Ishikawa (cell line): ENCODE measurements around the gene PLXNB3.

Source experiments
- RAD21 ChIP-seq: IDR thresholded peaks from 2 replicates; pipeline ENCODE4 v1.6.1; 2012; ENCODE audit warnings: low read depth
- REST ChIP-seq: IDR thresholded peaks from 2 replicates; pipeline ENCODE4 v1.6.1; 2012; ENCODE audit warnings: low read depth, mild to moderate bottlenecking
- TAF1 ChIP-seq: IDR thresholded peaks from 2 replicates; pipeline ENCODE4 v1.6.1; 2012; ENCODE audit warnings: low read depth, mild to moderate bottlenecking
- YY1 ChIP-seq: IDR thresholded peaks from 2 replicates; pipeline ENCODE4 v1.6.1; 2012; ENCODE audit warnings: low read depth

GRCh38 chrX:153801669-153802068 is 37.6 kb downstream of the PLXNB3 start:
- TF ChIP-seq TAF1 (no peak), REST (no peak), RAD21 (no peak), YY1 (no peak)
